Astrocyte (in vitro differentiated cells and primary cell): ENCODE data around the gene SLC10A1. TPM values are rescaled to one million over a fixed set of nuclear protein-coding genes. Genes with fewer than 3 reads are reported as not detected.

ENCODE experiments used
- DNase-seq: peaks from one replicate; pipeline ENCODE4 v3.0.0-alpha.2; 2010; ENCODE audit warnings: low read depth
- FAIRE-seq: peaks from 2 replicates; lab custom pipeline; 2011; peaks lifted over from hg19 to GRCh38; lab: Jason Lieb, UNC
- H2AFZ ChIP-seq: 2 replicates; pipeline ENCODE4 v1.6.0; 2012; ENCODE audit warnings: low read depth, low read length, inconsistent platforms
- H3K27ac ChIP-seq: 2 replicates; pipeline ENCODE4 v1.5.1; 2011; ENCODE audit warnings: low read depth, low read length, inconsistent platforms
- H3K27me3 ChIP-seq: 2 replicates; pipeline ENCODE4 v1.6.0; 2011; ENCODE audit warnings: low read length, inconsistent platforms; ENCODE audit not compliant: insufficient read depth
- H3K36me3 ChIP-seq: 2 replicates; pipeline ENCODE4 v1.5.1; 2011; ENCODE audit warnings: low read length, inconsistent platforms; ENCODE audit not compliant: insufficient read depth
- H3K4me1 ChIP-seq: 2 replicates; pipeline ENCODE4 v1.5.1; 2011; ENCODE audit warnings: low read length, inconsistent platforms; ENCODE audit not compliant: insufficient read depth
- H3K4me2 ChIP-seq: 2 replicates; pipeline ENCODE4 v1.6.0; 2012; ENCODE audit warnings: low read length, inconsistent platforms
- H3K4me3 ChIP-seq: 2 replicates; pipeline ENCODE4 v1.5.1; 2011; ENCODE audit warnings: low read depth, mild to moderate bottlenecking, low read length, inconsistent platforms; ENCODE audit not compliant: insufficient read depth
- H3K79me2 ChIP-seq: 2 replicates; pipeline ENCODE4 v1.6.0; 2012; ENCODE audit warnings: mild to moderate bottlenecking, low read length, inconsistent platforms; ENCODE audit not compliant: insufficient read depth
- H3K9ac ChIP-seq: 2 replicates; pipeline ENCODE4 v1.6.0; 2012; ENCODE audit warnings: mild to moderate bottlenecking, low read length, inconsistent platforms
- H3K9me3 ChIP-seq: 2 replicates; pipeline ENCODE4 v1.5.1; 2012; ENCODE audit warnings: low read depth, mild to moderate bottlenecking, low read length, inconsistent platforms; ENCODE audit not compliant: insufficient read depth
- H4K20me1 ChIP-seq: 2 replicates; pipeline ENCODE4 v1.6.0; 2012; ENCODE audit warnings: low read length, inconsistent platforms; ENCODE audit not compliant: insufficient read depth
- H3K27ac Mint-ChIP-seq: one replicate; pipeline ENCODE4 v1.8.0; 2021; ENCODE audit warnings: mild to moderate bottlenecking, mixed read lengths; ENCODE audit not compliant: unreplicated experiment
- H3K27me3 Mint-ChIP-seq: one replicate; pipeline ENCODE4 v1.8.0; 2021; ENCODE audit warnings: low read depth, mixed read lengths; ENCODE audit not compliant: unreplicated experiment
- H3K36me3 Mint-ChIP-seq: one replicate; pipeline ENCODE4 v1.8.0; 2021; ENCODE audit warnings: low read depth, mixed read lengths; ENCODE audit not compliant: unreplicated experiment
- H3K4me1 Mint-ChIP-seq: one replicate; pipeline ENCODE4 v1.8.0; 2021; ENCODE audit warnings: low read depth, mixed read lengths; ENCODE audit not compliant: unreplicated experiment
- H3K4me3 Mint-ChIP-seq: one replicate; pipeline ENCODE4 v1.8.0; 2021; ENCODE audit warnings: mild to moderate bottlenecking, moderate library complexity, mixed read lengths; ENCODE audit not compliant: unreplicated experiment
- H3K9me3 Mint-ChIP-seq: one replicate; pipeline ENCODE4 v1.8.0; 2021; ENCODE audit warnings: mild to moderate bottlenecking, mixed read lengths; ENCODE audit not compliant: unreplicated experiment
- EZH2 ChIP-seq: IDR thresholded peaks from 2 replicates; pipeline ENCODE4 v1.6.1; 2012; ENCODE audit warnings: mild to moderate bottlenecking, low read length, inconsistent platforms; ENCODE audit not compliant: insufficient read depth
- total RNA-seq: library from RNA; stranded (reverse); gene quantifications from 2 replicates; pipeline ENCODE4 v1.2.1, GENCODE V29; 2021
- TF ChIP-seq, protein P1 (sequence below): IDR thresholded peaks from 2 replicates; pipeline ENCODE4 v1.5.1; 2011; ENCODE audit warnings: low read depth, mild to moderate bottlenecking, inconsistent platforms, low read length, moderate library complexity; ENCODE audit not compliant: insufficient read depth

Gene SLC10A1
- total RNA-seq, 1 donor from 2014 or later: not detected

DNA sequence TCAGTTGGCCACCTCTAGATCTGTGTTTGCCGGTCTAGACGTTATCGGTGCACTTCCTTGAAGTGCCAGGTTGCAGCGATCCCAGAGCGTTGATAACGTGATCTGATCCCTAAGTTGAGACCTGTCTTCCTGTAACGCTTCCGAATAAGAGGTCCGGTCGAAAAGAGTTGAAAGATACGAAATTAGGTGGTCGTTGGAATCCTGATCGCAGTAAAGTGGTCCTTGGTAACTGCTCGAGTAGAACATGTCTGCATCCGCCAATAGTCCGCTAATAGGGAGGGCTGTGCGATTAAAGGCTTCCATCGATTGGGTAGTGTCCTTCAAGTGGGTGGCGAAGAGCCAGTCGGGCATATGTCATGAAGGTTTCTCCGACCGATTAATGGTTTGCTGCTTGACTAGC lies 27.4 kb downstream of the SLC10A1 start:
- Histone ChIP-seq H3K79me2 (peaks cover 55% of the 10 kb centered on the region), H2AFZ (no peak overlapping the region), H3K9me3 (no peaks in the 10 kb centered on the region), H3K4me2 (peak overlapping the region; percentile 29), H3K4me3 (no peak overlapping the region), H4K20me1 (peaks cover 64% of the 10 kb centered on the region), H3K36me3 (peaks cover 63% of the 10 kb centered on the region), H3K27ac (no peak overlapping the region), H3K4me1 (peaks cover 19% of the 10 kb centered on the region), H3K27me3 (no peaks in the 10 kb centered on the region), H3K9ac (no peak overlapping the region)
- H3K27me3 Mint-ChIP-seq: no peaks in the 10 kb centered on the region
- H3K36me3 Mint-ChIP-seq: peaks cover 28% of the 10 kb centered on the region
- FAIRE-seq (no peak), DNase-seq (no peak)
- H3K4me3 Mint-ChIP-seq: peak overlapping the region; percentile 79
- no peaks in the 10 kb centered on the region for H3K9me3 Mint-ChIP-seq
- TF ChIP-seq, protein P1, sequence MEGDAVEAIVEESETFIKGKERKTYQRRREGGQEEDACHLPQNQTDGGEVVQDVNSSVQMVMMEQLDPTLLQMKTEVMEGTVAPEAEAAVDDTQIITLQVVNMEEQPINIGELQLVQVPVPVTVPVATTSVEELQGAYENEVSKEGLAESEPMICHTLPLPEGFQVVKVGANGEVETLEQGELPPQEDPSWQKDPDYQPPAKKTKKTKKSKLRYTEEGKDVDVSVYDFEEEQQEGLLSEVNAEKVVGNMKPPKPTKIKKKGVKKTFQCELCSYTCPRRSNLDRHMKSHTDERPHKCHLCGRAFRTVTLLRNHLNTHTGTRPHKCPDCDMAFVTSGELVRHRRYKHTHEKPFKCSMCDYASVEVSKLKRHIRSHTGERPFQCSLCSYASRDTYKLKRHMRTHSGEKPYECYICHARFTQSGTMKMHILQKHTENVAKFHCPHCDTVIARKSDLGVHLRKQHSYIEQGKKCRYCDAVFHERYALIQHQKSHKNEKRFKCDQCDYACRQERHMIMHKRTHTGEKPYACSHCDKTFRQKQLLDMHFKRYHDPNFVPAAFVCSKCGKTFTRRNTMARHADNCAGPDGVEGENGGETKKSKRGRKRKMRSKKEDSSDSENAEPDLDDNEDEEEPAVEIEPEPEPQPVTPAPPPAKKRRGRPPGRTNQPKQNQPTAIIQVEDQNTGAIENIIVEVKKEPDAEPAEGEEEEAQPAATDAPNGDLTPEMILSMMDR: no peak
- TF ChIP-seq EZH2: no peak
- peaks cover 23% of the 10 kb centered on the region for H3K4me1 Mint-ChIP-seq
- H3K27ac Mint-ChIP-seq: peak overlapping the region; percentile 62

DNA sequence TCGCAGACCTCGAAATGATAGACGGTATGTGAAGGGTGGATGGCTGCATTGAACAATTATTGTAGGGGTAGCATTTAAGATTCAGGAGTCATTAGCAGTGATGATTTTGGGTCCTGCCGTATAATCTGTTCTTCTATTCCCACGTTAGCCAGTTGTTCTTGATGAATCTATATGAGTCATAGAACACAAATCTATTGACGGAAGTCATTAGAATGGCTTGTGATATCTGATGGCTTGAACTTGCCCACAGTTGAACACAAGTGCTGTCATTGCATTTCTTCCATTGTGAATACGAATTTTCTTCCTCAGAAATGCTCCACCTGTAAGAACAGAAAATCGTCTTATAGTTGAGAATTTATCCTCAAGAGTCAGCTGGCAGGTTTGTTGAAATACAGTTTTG lies 28.2 kb downstream of the SLC10A1 start:
- peaks cover 57% of the 10 kb centered on the region for H3K36me3 ChIP-seq
- H3K4me2 ChIP-seq: peak overlapping the region; percentile 93
- peak overlapping the region; percentile 100 for H3K27ac ChIP-seq
- DNase-seq (peak; percentile 29), FAIRE-seq (no peak)
- H3K27ac Mint-ChIP-seq: peak overlapping the region; percentile 22
- no peaks in the 10 kb centered on the region for H3K27me3 Mint-ChIP-seq
- no peaks in the 10 kb centered on the region for H3K9me3 ChIP-seq
- TF ChIP-seq EZH2: no peak
- TF ChIP-seq, protein P1: no peak
- H3K4me3 Mint-ChIP-seq: peak overlapping the region; percentile 100
- H3K4me1 ChIP-seq: peaks cover 19% of the 10 kb centered on the region
- H3K4me3 ChIP-seq: peak overlapping the region; percentile 100
- peaks cover 58% of the 10 kb centered on the region for H4K20me1 ChIP-seq
- H3K4me1 Mint-ChIP-seq: peaks cover 23% of the 10 kb centered on the region
- no peak overlapping the region for H2AFZ ChIP-seq
- H3K27me3 ChIP-seq: no peaks in the 10 kb centered on the region
- H3K36me3 Mint-ChIP-seq: peaks cover 28% of the 10 kb centered on the region
- H3K9ac ChIP-seq: peak overlapping the region; percentile 100
- peaks cover 53% of the 10 kb centered on the region for H3K79me2 ChIP-seq
- no peaks in the 10 kb centered on the region for H3K9me3 Mint-ChIP-seq

DNA sequence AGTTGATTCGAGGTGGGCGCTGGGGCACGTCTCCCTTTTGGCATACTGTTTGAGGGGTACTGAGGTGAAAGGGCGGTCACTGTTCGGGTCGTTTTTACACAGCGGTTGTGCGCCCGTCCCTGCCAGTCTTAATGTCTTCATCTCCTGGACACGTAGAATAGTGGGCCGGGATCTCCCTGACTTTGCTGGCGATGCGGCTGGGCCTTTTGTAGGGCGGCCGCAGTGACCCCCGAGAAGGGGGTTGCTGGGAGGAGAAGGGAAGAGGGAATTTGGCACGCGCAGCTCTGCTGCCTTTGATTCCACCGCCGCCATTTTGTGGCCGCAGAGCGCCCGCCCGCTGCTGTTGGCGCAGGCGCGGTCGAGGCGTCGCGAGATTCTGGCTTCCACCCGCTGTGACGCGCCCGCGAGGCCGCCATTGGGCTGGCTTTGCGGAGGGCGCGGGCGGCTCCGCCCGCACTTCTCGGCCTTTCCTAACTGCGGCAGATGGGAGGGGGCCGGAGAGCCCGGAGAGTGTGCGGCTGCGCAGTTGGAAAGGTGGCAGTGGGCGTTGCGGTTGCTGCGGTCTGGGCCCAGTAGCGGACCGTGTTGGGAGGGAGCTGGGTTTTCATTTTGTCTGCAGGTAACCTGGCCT lies 29.6 kb downstream of the SLC10A1 start:
- Histone ChIP-seq H3K27ac (peak overlapping the region; percentile 100), H4K20me1 (peaks cover 46% of the 10 kb centered on the region), H3K4me1 (peaks cover 19% of the 10 kb centered on the region), H3K79me2 (peaks cover 46% of the 10 kb centered on the region), H3K4me3 (peak overlapping the region; percentile 100), H3K9ac (peak overlapping the region; percentile 100), H3K27me3 (no peaks in the 10 kb centered on the region), H2AFZ (peak overlapping the region; percentile 83), H3K9me3 (no peaks in the 10 kb centered on the region), H3K4me2 (peak overlapping the region; percentile 93), H3K36me3 (peaks cover 45% of the 10 kb centered on the region)
- TF ChIP-seq EZH2: no peak
- TF ChIP-seq, protein P1: no peak
- Mint-ChIP-seq H3K4me3 (peak overlapping the region; percentile 100), H3K27me3 (no peaks in the 10 kb centered on the region), H3K4me1 (peaks cover 23% of the 10 kb centered on the region), H3K27ac (peak overlapping the region; percentile 100), H3K9me3 (no peaks in the 10 kb centered on the region), H3K36me3 (peaks cover 25% of the 10 kb centered on the region)
- no peak for FAIRE-seq
- peak; percentile 81 for DNase-seq
